Pancreas (tissue), 10 donors: ENCODE data around the gene TBX21. TPM values are rescaled to one million over a fixed set of nuclear protein-coding genes. Genes with fewer than 3 reads are reported as not detected.

Experiments
- ATAC-seq, 4 donors: fragments of 200-7000 bp; cut with Tn5 transposase; one replicate each; pipeline versions ENCODE4 v1.8.0 to v1.9.1; 2020; ENCODE audit warnings: mild to moderate bottlenecking in 4 of 4, moderate library complexity in 4 of 4
- DNase-seq, 6 donors: peaks; one replicate each; pipeline ENCODE4 v3.0.0-alpha.2; 2020
- FAIRE-seq: peaks from 2 replicates; lab custom pipeline; 2012; peaks lifted over from hg19 to GRCh38; lab: Jason Lieb, UNC
- H3K27ac ChIP-seq, 4 donors: fragments of 200-600 bp; sonication (generic); 1 replicate in 3 of 4; 2 replicates in 1 of 4; pipeline versions ENCODE4 v1.5.0 to v1.8.0; 2020
- H3K27me3 ChIP-seq, 4 donors: fragments of 200-600 bp; one replicate each; pipeline ENCODE4 v1.8.0; 2021
- H3K36me3 ChIP-seq, 3 donors: fragments of 200-600 bp; sonication (generic) in 1 of 3; one replicate each; pipeline versions ENCODE4 v1.5.0 to v1.8.0; 2020 to 2021
- H3K4me1 ChIP-seq, 3 donors: fragments of 200-600 bp; one replicate each; pipeline ENCODE4 v1.8.0; 2021
- H3K4me3 ChIP-seq, 4 donors: fragments of 200-600 bp; sonication (generic) in 2 of 4; one replicate each; pipeline versions ENCODE4 v1.5.0 to v1.8.0; 2020 to 2021
- H3K9me3 ChIP-seq, 4 donors: fragments of 200-600 bp; one replicate each; pipeline ENCODE4 v1.8.0; 2021
- CTCF ChIP-seq, 4 donors: fragments of 200-600 bp; sonication (generic) in 3 of 4; IDR thresholded peaks; one replicate each; pipeline versions ENCODE4 v1.5.0 to v1.8.0; 2021; ENCODE audit warnings: antibody characterized with exemption in 4 of 4
- WGBS, 2 donors: extraction: QIAGEN DNeasy Blood & Tissue Kit; methylation state at CpG; one replicate each; pipeline ENCODE4 v1.1.7; 2013; 5-methylcytosine and 5-hydroxymethylcytosine counted together
- intact Hi-C, 3 donors: fragments of 100-400 bp; cut with DNase I; formaldehyde crosslinking; loops; one replicate each; pipeline versions ENCODE4 v1.11.1 to v1.14.2; 2022
- polyA plus RNA-seq, 2 donors: library from polyadenylated mRNA; stranded (reverse); fragments of 200-250 nt; gene quantifications; one replicate each; pipeline ENCODE4 v1.2.3, GENCODE V29; 2013
- total RNA-seq, 6 donors: library from RNA; stranded (reverse); fragmentation: NEBNext Ultra II Directional in 4 of 6; extraction: Animal tissue kit (Norgen Biotek cat#: 25700) in 4 of 6; gene quantifications; one replicate each; pipeline versions ENCODE4 v1.2.1 to v1.2.4, GENCODE V29; 2021 to 2023
- donor health status: healthy with polysubstance abuse.
- donor health status: DM: no; HTN: no; CAD: no; lungs with moderate emphysema.
- donor health status: DM: no; HTN: no; CAD: no.
- donor health status: control.
- donor health status: control.
- donor health status: Bipolar disorder and iron deficiency.
- donor health status: DM: yes; HTN: yes; CAD: no.
- donor health status: DM: no; HTN: no; CAD: no.
- donor health status: DM: no; HTN: no; CAD: no.
- donor health status: DM: yes; HTN: yes; CAD: no.

TBX21 gene
- total and polyA plus RNA-seq, 8 donors: 0.09 to 0.40 (median 0.17) TPM; not detected in 2

GRCh38 chr17:47686276-47686635, 46.8 kb upstream of the TBX21 start:
- no peak overlapping the region for H3K27ac ChIP-seq
- H3K36me3 ChIP-seq: peaks cover 3 to 12% (median 8%) of the 10 kb centered on the region in 3 donors
- ATAC-seq: no peak
- intact Hi-C loops: no loop called here
- H3K27me3 ChIP-seq: no peaks in the 10 kb centered on the region
- H3K4me3 ChIP-seq: no peak overlapping the region
- H3K9me3 ChIP-seq: no peaks in the 10 kb centered on the region
- FAIRE-seq: no peak
- 63 to 92% methylated on average over 1 of the region's 1 CpG for WGBS, 2 donors
- TF ChIP-seq CTCF (IDR thresholded peaks at IDR 0.05): no peak
- peaks cover 0 to 6% (median 0%) of the 10 kb centered on the region in 3 donors for H3K4me1 ChIP-seq
- DNase-seq: no peak

- Histone ChIP-seq H3K9me3 (no peaks in the 10 kb centered on the region), H3K27me3 (no peaks in the 10 kb centered on the region), H3K36me3 (peaks cover 3 to 10% (median 8%) of the 10 kb centered on the region in 3 donors), H3K4me3 (no peak overlapping the region), H3K4me1 (peaks cover 0 to 6% (median 0%) of the 10 kb centered on the region in 3 donors), H3K27ac (no peak overlapping the region)
- intact Hi-C loops: no loop called here
- FAIRE-seq (no peak), ATAC-seq (peak in 3 of 4 donors; percentile 23 to 47 (median 29)), DNase-seq (no peak)
- WGBS, 2 donors: 46 to 49% methylated on average over 7 of the region's 7 CpGs
- no peak for TF ChIP-seq CTCF (IDR thresholded peaks at IDR 0.05)
Observed at GRCh38 chr17:47686664-47687327, 46.2 kb upstream of the TBX21 start.

GRCh38 chr17:47687328-47687690, 45.7 kb upstream of the TBX21 start:
- DNase-seq: no peak
- Histone ChIP-seq H3K4me3 (no peak overlapping the region), H3K9me3 (no peaks in the 10 kb centered on the region), H3K27me3 (no peaks in the 10 kb centered on the region), H3K36me3 (peaks cover 0 to 5% (median 5%) of the 10 kb centered on the region in 3 donors), H3K27ac (no peak overlapping the region), H3K4me1 (peaks cover 0 to 6% (median 0%) of the 10 kb centered on the region in 3 donors)
- no peak for ATAC-seq
- FAIRE-seq: no peak
- intact Hi-C loops: no loop called here
- no peak for TF ChIP-seq CTCF (IDR thresholded peaks at IDR 0.05)

GRCh38 chr17:47687748-47688147, 45.3 kb upstream of the TBX21 start:
- FAIRE-seq: no peak
- intact Hi-C loops: no loop called here
- 75 to 97% methylated on average over 1 of the region's 1 CpG for WGBS, 2 donors
- Histone ChIP-seq H3K36me3 (peaks cover 0 to under 1% (median under 1%) of the 10 kb centered on the region in 3 donors), H3K4me3 (no peak overlapping the region), H3K9me3 (no peaks in the 10 kb centered on the region), H3K27ac (no peak overlapping the region), H3K27me3 (no peaks in the 10 kb centered on the region), H3K4me1 (peaks cover 0 to 8% (median 0%) of the 10 kb centered on the region in 3 donors)
- DNase-seq: no peak
- no peak for TF ChIP-seq CTCF (IDR thresholded peaks at IDR 0.05)
- ATAC-seq: peak in 3 of 4 donors; percentile 42 to 67 (median 58)

GRCh38 chr17:47690121-47690520, 42.9 kb upstream of the TBX21 start:
- Histone ChIP-seq H3K36me3 (no peaks in the 10 kb centered on the region), H3K4me1 (peaks cover 0 to 12% (median 0%) of the 10 kb centered on the region in 3 donors), H3K27ac (no peak overlapping the region), H3K4me3 (no peak overlapping the region), H3K27me3 (no peaks in the 10 kb centered on the region), H3K9me3 (no peaks in the 10 kb centered on the region)
- no peak for FAIRE-seq
- TF ChIP-seq CTCF (IDR thresholded peaks at IDR 0.05): no peak
- no peak for ATAC-seq
- WGBS, 2 donors: 60 to 64% methylated on average over 3 of the region's 3 CpGs
- DNase-seq: no peak
- intact Hi-C loops: loop anchor here in 1 of 3 donors (10.0 kb wide), 1 partner anchor 115 kb away; no protein-coding TSS in a partner anchor
